ENCODE results near the gene PEDS1. TPM values are rescaled to one million over a fixed set of nuclear protein-coding genes. Genes with fewer than 3 reads are reported as not detected.

The PEDS1 gene
- total RNA-seq, 1 donor from 2014 or later: 31.0 TPM

DNA sequence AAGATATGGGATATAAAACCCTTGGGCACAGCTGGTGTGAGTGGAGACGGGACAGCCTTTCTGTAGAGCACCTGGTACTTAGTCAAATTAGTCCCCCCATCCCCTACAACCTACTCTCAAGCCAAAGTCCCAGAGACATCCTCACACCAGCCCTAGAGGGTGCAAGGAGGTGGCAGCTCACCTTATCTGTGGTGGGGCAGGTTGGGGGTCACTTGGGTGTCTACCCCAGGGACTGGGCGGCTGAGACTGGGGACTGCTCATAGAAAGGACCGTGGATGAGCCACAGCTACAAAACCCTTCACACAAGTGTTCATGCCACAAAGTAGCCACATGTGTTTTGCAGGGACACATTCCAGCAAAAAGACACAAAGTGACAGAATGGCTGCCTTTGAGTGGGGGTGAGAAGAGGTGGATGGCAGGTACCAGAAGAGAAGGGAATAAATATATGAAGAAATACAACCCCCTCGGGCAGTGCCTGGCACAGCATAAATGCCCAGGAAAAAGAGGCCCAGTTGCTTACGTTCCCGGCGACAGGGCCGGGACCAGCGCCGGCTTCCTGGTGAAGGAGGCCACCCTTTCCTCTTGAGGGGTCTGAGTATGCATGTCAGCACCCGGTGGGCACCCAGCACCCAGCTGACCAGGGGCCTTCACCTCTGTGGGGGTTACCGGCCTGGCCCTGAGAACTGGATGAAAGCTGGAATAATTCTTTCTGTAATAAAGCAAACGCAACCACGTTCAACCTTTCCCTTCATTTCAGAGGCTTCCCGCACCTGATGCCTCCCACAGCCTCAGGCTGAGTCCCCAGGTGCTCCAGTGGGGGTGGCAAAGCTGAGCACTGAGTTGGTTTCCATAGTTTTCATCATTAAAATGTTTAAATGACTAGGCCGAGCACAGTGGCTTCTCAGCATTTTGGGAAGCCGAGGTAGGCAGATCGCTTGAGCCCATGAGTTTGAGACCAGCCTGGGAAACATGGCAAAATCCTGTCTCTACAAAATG lies 22.7 kb upstream of the PEDS1 start:
- Mint-ChIP-seq H3K4me3 (ENCODE audit: low read depth) (no peak overlapping the region), H3K27ac (no peak overlapping the region), H3K27me3 (no peaks in the 10 kb centered on the region), H3K4me1 (ENCODE audit: low read depth) (peaks cover 10% of the 10 kb centered on the region), H3K9me3 (ENCODE audit: low read depth) (no peaks in the 10 kb centered on the region), H3K36me3 (ENCODE audit: insufficient read depth) (peaks cover 1% of the 10 kb centered on the region)
- no peak for DNase-seq (ENCODE audit: low spot score, unreplicated experiment)
- TF ChIP-seq, protein P1, sequence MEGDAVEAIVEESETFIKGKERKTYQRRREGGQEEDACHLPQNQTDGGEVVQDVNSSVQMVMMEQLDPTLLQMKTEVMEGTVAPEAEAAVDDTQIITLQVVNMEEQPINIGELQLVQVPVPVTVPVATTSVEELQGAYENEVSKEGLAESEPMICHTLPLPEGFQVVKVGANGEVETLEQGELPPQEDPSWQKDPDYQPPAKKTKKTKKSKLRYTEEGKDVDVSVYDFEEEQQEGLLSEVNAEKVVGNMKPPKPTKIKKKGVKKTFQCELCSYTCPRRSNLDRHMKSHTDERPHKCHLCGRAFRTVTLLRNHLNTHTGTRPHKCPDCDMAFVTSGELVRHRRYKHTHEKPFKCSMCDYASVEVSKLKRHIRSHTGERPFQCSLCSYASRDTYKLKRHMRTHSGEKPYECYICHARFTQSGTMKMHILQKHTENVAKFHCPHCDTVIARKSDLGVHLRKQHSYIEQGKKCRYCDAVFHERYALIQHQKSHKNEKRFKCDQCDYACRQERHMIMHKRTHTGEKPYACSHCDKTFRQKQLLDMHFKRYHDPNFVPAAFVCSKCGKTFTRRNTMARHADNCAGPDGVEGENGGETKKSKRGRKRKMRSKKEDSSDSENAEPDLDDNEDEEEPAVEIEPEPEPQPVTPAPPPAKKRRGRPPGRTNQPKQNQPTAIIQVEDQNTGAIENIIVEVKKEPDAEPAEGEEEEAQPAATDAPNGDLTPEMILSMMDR (IDR thresholded peaks at IDR 0.05; ENCODE audit: unreplicated experiment): no peak

DNA sequence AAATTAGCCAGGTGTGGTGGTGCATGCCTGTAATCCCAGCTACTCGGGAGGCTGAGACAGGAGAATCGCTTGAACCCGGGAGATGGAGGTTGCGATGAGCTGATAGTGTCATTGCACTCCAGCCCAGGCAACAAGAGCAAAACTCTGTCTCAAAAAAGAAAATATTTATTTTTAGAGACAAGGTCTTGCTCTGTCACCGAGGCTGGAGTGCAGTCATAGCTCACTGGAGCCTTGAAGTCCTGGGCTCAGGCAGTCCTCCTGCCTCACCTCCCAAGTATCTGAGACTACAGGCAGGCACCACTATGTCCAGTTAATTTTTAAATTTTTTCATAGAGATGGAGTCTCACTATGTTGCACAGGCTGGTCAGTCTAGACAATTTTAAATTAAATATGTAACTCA lies 20.9 kb upstream of the PEDS1 start:
- Mint-ChIP-seq H3K9me3 (ENCODE audit: low read depth) (peaks cover 2% of the 10 kb centered on the region), H3K4me3 (ENCODE audit: low read depth) (no peak overlapping the region), H3K27me3 (no peaks in the 10 kb centered on the region), H3K4me1 (ENCODE audit: low read depth) (peaks cover 10% of the 10 kb centered on the region), H3K27ac (no peak overlapping the region), H3K36me3 (ENCODE audit: insufficient read depth) (peaks cover 1% of the 10 kb centered on the region)
- no peak for DNase-seq (ENCODE audit: low spot score, unreplicated experiment)
- TF ChIP-seq, protein P1 (IDR thresholded peaks at IDR 0.05; ENCODE audit: unreplicated experiment): no peak

DNA sequence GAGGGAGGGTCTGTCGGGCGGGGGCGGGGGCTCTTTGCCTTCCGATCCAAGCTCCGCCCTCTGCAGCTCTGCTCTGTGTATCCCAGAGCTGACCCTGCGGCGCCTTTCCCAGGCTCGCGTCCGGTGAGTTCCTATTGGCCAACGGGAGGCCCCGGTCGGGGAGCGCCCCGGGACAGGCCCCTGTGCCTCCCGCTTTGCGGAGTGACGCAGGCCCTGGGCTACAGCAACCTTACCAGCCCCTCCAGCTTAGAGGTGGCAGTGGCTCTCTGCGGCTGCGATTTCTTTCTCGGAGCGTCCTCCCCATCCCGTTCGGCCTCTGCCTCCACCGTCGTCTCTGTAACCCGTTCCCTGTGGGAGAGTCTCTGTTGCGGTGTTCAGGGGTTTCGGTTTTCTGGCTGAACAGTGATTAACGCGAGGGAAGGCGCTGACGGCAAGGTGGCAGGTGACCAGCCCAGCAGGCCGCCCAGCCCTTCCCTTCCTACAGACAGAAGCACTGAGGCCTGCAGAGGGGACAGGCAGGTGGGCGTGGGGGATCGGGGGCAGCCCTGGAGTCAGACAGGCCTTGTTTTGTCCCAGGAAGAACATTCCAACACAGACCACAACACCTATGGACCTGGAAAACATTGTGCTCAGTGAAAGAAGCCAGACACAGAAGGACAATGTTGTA lies 19.0 kb upstream of the PEDS1 start:
- TF ChIP-seq, protein P1 (IDR thresholded peaks at IDR 0.05; ENCODE audit: unreplicated experiment): no peak
- Mint-ChIP-seq H3K4me1 (ENCODE audit: low read depth) (peaks cover 10% of the 10 kb centered on the region), H3K4me3 (ENCODE audit: low read depth) (peak overlapping the region; percentile 81), H3K27me3 (no peaks in the 10 kb centered on the region), H3K36me3 (ENCODE audit: insufficient read depth) (peaks cover 3% of the 10 kb centered on the region), H3K27ac (peak overlapping the region; percentile 97), H3K9me3 (ENCODE audit: low read depth) (peaks cover 4% of the 10 kb centered on the region)
- DNase-seq (ENCODE audit: low spot score, unreplicated experiment): peak; percentile 81

DNA sequence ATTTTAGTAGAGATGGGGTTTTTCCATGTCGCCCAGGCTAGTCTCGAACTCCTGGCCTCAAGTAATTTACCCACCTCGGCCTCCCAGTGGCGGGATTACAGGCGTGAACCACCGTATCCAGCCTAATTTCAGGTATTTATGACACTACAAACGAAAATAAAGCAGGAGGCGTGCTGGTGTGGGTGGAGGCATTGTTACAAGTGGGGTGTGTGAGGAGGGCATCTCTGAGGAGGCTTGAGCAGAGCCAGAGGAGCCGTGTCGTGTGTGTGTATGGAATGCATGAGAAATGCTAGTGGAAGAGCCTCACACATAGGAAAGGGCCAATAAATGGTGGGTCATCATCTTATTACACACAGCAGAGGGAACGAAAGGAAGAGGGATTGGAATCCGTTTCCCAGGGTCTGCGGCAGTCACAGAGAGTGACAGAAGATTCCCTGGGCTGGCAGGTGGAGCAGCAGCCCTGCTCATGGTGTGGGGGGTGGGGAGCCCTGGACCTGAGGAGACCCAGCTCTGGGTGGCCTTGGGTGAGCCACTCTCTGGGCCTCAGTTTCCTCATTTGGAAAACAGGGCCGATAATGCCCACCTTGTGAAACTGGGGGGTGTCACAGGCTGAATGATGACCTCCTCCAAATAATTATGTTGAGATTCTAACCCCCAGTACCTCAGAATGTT lies 17.2 kb upstream of the PEDS1 start:
- no peak overlapping the region for H3K27ac Mint-ChIP-seq
- H3K36me3 Mint-ChIP-seq (ENCODE audit: insufficient read depth): peaks cover 3% of the 10 kb centered on the region
- no peak for DNase-seq (ENCODE audit: low spot score, unreplicated experiment)
- no peaks in the 10 kb centered on the region for H3K27me3 Mint-ChIP-seq
- H3K4me3 Mint-ChIP-seq (ENCODE audit: low read depth): peak overlapping the region; percentile 33
- TF ChIP-seq, protein P1 (IDR thresholded peaks at IDR 0.05; ENCODE audit: unreplicated experiment): no peak
- peaks cover 17% of the 10 kb centered on the region for H3K4me1 Mint-ChIP-seq (ENCODE audit: low read depth)
- H3K9me3 Mint-ChIP-seq (ENCODE audit: low read depth): peaks cover 4% of the 10 kb centered on the region

DNA sequence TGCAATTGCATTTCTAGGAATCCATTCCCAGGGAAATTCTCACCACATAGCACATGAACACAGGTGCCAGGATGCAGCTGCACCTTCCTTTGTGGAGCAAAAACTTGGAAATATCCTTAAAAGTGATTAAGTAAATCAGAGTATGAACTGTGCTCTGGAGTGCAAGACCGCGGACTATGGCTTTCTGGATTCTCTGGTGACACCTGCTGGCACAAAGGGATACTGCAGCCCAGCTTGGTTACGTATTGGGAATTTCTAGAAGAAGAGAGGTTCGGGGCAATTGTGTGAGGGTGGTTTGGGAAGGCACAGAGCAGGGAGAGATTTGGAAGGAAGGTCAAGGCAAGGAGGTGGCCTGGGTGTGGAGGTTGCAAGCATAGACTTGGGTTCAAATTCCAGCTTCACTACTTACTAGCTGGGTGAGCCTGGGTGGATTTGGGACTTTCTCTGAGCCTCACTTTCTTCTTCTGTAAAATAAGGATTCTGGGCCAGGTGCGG lies 15.9 kb upstream of the PEDS1 start:
- no peaks in the 10 kb centered on the region for H3K27me3 Mint-ChIP-seq

More for the DNA sequence above, 15.9 kb upstream of the PEDS1 start:
- Mint-ChIP-seq H3K9me3 (ENCODE audit: low read depth) (peaks cover 4% of the 10 kb centered on the region), H3K36me3 (ENCODE audit: insufficient read depth) (peaks cover 1% of the 10 kb centered on the region), H3K27ac (peak overlapping the region; percentile 11), H3K4me3 (ENCODE audit: low read depth) (no peak overlapping the region), H3K4me1 (ENCODE audit: low read depth) (peaks cover 17% of the 10 kb centered on the region)
- peak; percentile 60 for DNase-seq (ENCODE audit: low spot score, unreplicated experiment)
- TF ChIP-seq, protein P1 (IDR thresholded peaks at IDR 0.05; ENCODE audit: unreplicated experiment): peak; percentile 89
